HEK293T (cell line): ENCODE results near the gene RHBDD1.

Experiments used
- ARNT ChIP-seq: fragments of 450-650 bp; IDR thresholded peaks from 2 replicates; pipeline ENCODE4 v1.6.1; 2017; ENCODE audit warnings: mild to moderate bottlenecking
- BHLHE40 ChIP-seq: fragments of 450-650 bp; IDR thresholded peaks from 2 replicates; pipeline ENCODE4 v1.6.1; 2016; ENCODE audit warnings: mild to moderate bottlenecking, moderate library complexity, borderline replicate concordance
- ELF4 ChIP-seq: fragments of 450-650 bp; IDR thresholded peaks from 2 replicates; pipeline ENCODE4 v1.6.1; 2017; ENCODE audit warnings: antibody characterized with exemption
- FOXK2 ChIP-seq: fragments of 450-650 bp; IDR thresholded peaks from 2 replicates; pipeline ENCODE4 v1.6.1; 2016; ENCODE audit warnings: mild to moderate bottlenecking
- NFRKB ChIP-seq: fragments of 450-650 bp; IDR thresholded peaks from 2 replicates; pipeline ENCODE4 v1.6.1; 2016; ENCODE audit warnings: mild to moderate bottlenecking, moderate library complexity
- SP1 ChIP-seq: fragments of 450-650 bp; IDR thresholded peaks from 2 replicates; pipeline ENCODE4 v1.6.1; 2017
- TARDBP ChIP-seq: fragments of 450-650 bp; IDR thresholded peaks from 2 replicates; pipeline ENCODE4 v1.6.1; 2016
- ZNF384 ChIP-seq: fragments of 450-650 bp; IDR thresholded peaks from 2 replicates; pipeline ENCODE4 v1.6.1; 2016

- no peak for TF ChIP-seq BHLHE40
- no peak for TF ChIP-seq ZNF384
- TF ChIP-seq NFRKB: no peak
- no peak for TF ChIP-seq SP1
- no peak for TF ChIP-seq ELF4
- no peak for TF ChIP-seq TARDBP
- TF ChIP-seq FOXK2: no peak
- no peak for TF ChIP-seq ARNT
Measured at GRCh38 chr2:226803410-226803809, 32.4 kb upstream of the RHBDD1 start.
